GM12801 (cell line): Measurements from ENCODE around the gene SLMAP.

Source experiments
- TF ChIP-seq, protein P1 (sequence below): IDR thresholded peaks from one replicate; pipeline ENCODE4 v1.5.1; 2011; ENCODE audit warnings: control low read depth; ENCODE audit not compliant: insufficient read length; ENCODE audit errors: extremely low read depth

Gene SLMAP

DNA sequence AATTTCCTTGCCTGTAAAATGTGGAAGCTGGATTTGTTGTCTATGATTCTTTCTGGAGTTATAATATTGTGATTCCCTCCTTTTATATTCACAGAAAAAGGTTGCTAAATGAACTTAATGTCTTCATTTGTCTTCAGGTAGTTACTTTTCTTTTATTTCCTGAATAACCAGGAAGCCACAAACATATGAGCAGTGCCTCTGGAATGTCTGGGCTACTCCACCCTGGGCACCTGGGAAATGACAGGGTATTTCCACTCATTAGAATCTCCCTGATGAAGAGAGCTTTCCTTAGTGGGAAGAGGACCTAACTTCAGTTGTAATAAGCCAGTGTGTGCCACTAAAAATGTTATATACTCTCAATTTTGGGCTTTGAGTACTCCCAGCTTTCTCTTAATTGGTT lies 3.8 kb upstream of the SLMAP start:
- TF ChIP-seq, protein P1, sequence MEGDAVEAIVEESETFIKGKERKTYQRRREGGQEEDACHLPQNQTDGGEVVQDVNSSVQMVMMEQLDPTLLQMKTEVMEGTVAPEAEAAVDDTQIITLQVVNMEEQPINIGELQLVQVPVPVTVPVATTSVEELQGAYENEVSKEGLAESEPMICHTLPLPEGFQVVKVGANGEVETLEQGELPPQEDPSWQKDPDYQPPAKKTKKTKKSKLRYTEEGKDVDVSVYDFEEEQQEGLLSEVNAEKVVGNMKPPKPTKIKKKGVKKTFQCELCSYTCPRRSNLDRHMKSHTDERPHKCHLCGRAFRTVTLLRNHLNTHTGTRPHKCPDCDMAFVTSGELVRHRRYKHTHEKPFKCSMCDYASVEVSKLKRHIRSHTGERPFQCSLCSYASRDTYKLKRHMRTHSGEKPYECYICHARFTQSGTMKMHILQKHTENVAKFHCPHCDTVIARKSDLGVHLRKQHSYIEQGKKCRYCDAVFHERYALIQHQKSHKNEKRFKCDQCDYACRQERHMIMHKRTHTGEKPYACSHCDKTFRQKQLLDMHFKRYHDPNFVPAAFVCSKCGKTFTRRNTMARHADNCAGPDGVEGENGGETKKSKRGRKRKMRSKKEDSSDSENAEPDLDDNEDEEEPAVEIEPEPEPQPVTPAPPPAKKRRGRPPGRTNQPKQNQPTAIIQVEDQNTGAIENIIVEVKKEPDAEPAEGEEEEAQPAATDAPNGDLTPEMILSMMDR, result no peak

DNA sequence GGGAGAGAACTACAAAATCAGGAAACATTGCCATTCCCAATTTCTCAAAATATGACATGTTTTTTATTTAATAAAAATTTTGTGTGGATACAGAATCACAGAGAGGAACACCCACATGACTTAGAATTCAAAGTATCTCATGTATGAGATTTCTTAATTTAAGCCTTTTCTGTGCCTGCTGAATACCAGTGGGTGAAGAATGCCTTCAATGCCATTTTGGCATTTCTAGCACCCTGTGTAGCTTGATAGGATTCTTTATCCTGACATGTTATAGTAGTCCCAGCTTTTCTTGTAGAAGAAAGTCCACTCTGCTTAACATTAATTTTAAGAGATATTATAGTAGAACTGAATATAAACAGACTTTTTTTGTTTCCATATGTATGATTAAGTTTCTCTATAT lies 3.1 kb upstream of the SLMAP start:
- TF ChIP-seq, protein P1, result no peak

DNA sequence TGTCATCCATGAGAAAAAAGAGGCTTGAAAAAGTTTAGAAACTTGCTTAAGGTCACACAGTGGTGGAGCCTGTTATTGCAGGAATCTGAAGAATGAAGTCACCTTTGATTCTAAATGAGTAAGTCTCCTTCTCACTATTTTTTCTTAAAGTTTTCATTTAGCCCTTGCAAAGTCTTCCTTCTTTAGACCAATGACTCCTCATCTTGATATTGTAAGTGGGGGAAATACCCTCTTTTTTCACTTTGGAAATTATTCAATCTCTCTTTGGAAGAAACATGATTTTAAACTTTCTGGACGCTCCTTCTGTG lies 787 bp upstream of the SLMAP start:
- TF ChIP-seq, protein P1, result no peak

DNA sequence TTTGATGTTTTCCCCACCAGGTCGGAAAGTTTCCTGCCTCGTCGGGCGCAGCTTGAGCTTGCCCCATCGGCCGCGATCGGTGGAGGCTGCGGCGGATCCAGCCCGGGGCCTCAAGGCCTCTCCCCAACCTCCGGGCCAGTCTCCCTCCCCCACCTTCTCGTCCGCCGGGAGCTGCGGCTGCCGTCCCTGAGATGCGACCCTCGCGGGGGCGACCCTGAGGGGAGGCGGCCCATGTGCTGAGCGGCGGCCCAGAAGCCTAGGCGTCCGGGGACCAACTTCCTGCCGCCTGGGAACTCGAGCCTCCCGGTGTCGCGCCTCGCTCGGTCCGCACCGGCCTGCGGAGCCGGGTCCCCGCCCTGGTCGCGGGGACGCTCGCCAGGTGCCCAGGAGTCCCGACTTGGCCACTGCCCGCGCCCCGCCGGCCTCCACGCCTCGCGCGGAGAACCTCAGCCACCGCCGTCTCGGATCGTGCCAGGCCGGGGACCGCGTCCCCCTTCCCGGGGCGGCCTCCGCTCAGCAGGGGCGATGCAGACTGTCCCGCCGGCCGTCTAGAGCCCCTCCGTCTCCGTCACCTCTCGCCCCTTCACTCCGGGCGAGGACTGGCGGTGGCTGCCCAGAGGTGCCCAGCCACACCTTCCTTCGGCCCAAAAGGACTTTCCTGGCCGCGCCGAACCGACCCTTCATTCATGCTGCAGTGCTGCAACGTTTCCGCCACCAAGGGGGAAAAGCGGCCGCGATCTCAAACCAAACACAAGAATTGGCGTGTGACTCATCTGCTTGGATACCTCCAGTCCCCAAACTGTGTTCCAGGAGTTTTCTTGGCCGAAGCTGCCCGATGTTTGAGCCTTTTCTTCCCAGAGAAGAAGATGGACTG lies 656 bp downstream of the SLMAP start:
- TF ChIP-seq, protein P1, result no peak

DNA sequence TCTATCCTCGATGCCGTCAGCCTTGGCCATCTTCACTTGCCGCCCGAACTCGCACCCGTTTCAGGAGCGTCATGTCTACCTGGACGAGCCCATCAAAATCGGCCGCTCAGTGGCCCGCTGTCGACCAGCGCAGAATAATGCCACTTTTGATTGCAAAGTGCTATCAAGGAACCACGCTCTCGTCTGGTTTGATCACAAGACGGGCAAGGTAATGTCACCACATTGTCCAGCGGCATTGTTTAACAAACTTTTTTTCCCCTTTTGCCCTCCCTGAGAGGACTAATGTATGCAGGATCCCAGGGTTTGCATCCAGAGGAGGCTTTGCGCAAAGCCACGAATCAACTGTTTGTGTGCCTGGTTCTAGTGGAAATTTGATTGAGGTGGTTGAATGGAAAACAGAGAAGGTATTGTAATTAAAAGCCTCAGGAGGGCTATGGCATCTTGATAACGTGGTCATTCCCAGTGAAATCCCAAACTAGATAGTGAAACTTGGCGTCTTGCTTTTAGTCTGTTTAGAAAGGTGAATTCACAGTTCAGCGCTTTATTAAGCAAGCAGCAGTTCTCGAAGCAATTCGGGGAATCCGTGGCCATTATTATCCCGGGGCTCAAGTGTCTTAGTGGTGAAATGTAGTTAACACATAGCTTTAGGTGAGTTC lies 1.7 kb downstream of the SLMAP start:
- TF ChIP-seq, protein P1, result no peak

DNA sequence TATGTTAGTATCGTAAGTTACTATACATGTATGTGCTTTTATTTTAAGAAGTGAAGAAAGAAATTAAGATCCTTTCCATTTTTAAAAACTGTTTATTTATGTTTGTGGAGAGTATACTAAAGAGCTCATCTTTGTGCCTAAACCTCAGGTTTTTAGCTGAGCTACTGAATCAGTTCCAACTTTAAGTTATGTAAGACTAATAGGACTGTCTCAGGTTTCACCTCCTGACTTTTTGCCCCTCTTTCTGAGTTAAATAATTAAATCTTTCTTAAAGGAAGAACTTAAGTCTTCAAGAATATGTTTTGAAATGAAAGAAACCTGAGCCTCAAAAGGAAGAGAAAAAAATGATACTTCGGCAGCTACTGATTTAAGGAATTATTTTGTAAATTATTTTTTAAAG lies 2.6 kb downstream of the SLMAP start:
- TF ChIP-seq, protein P1, result no peak

DNA sequence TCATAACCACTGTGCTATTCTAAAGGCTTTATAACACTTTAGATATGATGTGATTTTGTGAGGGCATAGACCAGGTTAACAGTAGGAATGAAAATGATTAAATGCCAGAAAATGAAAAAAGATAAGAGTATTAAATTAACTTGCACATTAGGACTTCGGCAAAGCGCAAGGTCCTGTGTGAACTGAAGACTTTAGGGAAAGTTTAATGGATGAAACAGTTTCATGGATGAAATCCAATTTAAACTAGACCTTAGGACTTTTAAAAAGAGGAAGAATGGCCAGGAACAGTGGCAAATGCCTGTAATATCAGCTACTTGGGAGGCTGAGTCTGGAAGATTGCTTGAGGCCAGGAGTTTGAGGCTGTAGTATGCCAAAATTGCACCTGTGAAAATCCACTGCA lies 8.7 kb downstream of the SLMAP start:
- TF ChIP-seq, protein P1, result no peak
